ENCODE results near the gene TMEM117.
"Not testable (repeated sequence)": the region's sequence is repeated elsewhere in the genome, so short reads cannot be mapped to it uniquely, and the experiment has no call there.

Gene TMEM117

DNA sequence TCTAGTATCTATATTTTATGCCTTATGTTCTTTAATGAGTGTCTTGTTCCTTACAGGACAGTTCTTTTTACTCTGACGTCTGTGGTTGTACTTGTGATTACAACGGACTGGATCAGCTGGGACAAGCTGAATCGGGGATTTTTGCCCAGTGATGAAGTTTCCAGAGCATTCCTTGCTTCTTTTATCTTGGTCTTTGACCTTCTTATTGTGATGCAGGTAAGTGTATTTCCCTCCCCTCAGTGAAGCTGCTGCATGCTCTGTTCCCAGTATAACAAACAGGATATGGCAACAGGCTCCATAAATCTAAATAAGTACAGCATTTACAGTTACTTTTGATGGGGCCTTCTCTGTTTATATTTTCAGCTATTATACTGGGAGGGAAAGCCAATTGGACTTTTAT is 463.6 kb downstream of the TMEM117 start:
- DNase-seq (ENCODE audit: low spot score) = no peak

DNA sequence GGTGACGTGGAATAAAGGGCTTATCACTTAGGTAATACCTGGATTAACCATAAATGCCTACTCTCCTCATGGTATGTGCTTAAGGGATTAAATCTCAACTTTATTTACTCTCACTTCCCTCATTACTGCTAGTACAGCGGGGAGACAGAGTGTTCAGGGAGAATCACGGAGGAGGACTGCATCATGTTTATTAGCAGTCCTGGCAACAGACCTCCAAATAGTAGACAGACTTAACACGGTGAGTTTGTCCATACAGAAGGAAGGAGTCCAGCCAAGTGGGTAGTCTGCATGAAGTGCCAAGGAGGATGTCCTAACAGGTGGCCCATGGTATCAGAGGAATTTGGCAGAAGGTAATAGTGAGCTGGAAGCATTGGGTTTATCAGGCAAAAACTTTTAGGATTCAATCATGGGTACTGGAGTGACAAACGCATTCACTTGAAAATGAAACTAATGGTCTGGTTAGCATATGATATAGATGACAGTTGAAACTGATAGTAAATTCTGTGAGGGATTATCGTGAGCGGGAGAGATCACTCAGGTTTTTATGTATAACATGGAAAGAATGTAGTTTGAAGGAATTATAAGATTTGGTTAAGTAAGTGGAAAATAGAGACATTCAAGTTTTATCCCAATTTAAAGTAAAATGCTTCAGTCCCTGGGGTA is 471.8 kb downstream of the TMEM117 start:
- DNase-seq (ENCODE audit: low spot score) = no peak

DNA sequence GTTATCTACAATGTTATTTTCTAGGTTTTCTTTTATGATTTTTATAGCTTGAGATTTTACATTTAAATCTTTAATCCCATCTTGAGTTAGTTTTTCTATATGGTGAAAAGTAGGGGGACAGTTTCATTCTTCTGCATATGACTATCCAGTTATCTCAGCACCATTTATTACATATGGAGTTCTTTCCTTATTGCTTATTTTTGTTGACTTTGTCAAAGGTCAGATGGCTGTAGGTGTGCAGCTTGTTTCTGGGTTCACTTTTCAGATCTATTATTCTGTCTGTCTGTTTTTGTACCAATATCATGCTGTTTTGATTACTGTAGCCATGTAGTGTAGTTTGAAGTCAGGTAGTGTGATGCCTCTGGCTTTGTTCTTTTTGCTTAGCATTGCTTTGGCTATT is 477.3 kb downstream of the TMEM117 start:
- no peak for DNase-seq (ENCODE audit: low spot score)

DNA sequence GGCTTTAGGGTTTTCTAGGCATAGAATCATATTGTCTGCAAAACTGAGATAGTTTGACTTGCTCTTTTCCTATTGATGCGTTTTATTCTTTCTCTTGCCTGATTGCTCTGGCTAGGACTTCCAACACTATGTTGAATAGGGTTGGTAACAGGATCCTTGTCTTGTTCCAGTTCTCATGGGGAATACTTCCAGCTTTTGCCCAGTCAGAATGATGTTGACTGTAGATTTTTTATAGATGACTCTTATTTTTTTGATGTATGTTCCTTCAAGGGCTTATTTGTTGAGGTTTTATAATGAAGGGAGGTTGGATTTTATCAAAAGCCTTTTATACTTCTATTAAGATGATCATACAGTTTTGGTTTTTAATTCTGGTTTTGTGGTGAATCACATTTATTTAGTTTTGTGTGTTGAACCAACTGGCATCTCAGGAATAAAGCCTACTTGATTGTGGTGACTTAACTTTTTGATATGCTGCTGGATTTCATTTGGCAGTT is 478.2 kb downstream of the TMEM117 start:
- DNase-seq (ENCODE audit: low spot score) = no peak

DNA sequence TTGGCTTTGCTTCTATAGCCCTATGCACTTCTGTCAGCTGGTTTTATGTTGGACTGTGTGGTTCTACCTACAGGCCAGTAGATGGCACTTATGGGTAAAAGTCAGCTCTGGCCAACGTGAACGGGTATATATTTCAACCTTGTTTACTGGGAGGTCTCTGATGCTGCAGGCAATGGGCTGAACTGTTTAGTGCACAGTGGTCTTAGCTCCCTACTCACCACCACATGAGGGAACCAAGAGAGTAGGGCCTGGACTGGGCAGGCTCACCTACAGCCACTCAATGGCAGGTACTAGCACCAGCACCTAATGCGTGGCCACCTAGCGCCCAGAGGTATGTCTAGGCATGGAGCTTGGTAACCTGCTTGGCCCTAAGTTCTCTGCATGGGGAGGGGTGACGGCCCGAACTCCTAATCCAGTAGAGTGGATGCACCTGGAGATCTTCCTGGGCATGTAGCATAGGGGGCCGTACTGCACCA is 481.8 kb downstream of the TMEM117 start:
- peak; percentile 61 for DNase-seq (ENCODE audit: low spot score)

DNA sequence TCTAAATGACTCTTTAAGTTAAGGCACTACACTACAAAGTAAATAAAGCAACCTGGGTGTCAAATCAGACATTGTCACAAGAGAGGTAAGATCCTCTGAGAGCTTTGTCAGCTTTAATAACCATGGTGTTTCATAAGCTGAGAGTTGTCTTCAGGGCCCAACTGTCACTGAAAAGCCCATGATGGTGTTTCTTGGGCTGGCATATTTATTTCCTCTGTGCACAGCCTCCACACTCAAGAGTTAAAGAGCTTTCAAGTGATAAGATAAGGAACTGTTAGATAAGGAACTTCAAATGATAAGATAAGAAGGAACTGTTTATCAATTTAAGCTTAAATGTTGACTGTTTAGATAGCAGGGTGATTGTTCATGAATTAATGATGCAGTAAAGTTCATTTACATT is 495.4 kb downstream of the TMEM117 start:
- no peak for DNase-seq (ENCODE audit: low spot score)

DNA sequence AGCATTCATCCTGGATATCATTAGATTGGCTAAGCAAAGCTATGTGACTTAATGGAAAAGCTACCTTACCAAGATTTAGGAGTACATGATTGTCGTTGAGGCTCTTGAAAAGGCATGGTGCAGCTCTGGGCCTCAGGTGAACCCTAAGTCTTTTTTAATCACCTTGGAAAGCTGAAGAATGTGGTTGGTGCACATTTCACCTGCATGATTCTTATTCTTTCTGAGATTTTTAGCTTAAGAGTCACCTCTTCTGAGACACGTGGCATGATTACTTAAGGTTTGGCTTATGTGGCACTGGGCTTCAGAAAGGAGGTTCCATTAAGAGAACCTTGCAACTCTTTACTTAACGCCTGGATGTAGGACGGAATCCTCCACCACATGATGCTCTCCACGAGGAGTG is 498.5 kb downstream of the TMEM117 start:
- no peak for DNase-seq (ENCODE audit: low spot score)

DNA sequence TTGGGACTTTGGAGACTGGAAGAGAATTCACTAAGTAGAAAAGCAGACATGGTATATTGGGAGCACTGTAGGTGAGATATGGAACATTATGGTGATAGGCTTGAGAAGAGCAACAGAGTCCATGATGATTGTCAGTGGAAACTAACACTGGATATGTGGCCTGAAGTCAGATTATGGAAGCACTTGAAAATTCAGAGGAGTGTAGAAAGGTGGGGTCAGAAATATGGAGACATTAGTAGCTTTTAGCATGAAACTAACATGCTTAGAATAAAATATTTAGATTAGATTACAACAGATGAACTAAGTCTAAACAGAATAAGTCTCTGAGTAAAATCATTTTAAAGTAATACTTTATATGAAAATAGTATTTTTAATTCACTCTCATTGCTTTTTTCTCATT is 499.1 kb downstream of the TMEM117 start:
- no peak for DNase-seq (ENCODE audit: low spot score)

DNA sequence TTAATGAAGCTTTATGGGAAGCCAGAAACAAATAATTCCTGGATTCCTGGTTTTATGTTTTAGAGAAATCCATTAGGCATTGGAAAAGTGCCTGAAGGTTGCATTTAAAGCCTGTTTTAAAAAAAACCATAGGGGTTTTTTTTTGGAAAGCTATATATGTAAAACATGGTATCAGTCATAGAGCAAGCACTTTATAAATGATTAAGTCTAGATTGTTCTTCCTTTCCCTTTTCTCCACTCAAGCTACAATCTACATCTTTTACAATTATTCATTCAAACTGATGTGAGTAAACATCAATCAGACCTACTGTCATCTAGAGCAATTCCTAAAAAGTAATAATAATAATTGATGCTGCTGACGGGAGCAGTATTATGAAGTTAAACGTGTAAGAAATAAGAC is 500.7 kb downstream of the TMEM117 start:
- DNase-seq (ENCODE audit: low spot score) = no peak

DNA sequence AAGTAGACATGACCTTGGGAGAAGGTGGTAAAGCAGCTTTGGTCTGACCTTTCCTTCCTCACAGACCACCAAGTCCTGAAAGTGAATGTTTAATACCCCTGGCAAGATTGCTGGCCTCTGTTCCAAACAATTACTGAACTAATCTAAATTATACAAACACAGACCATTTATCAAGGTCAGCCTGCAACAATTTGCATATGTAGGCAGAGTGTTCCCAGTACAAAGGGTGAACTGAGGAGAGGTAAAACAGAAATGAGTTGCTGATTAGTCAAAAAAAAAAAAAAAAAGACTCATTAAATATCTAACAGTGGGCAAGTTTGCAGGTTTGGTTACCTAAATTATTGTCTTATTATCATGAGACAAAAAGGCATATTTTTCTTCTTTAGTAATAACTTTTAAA is 506.5 kb downstream of the TMEM117 start:
- no peak for DNase-seq (ENCODE audit: low spot score)

DNA sequence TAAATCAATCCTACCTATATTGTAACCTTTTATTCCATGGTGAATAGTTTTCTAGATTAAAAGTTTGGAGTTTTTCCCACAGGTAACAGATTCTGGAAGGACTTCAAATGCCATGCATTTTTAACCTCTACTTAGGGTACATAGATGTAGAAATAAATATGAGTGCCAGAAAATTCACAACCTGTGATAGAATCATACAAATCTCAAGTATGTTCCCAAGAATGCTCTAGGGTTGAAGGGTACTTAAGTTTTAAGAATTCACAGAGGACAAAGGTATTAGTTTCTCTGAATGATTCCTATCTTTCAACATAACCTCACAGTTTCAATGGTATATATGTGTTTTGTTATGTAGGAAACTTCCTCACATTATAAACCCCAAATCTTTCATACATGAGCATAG is 511.3 kb downstream of the TMEM117 start:
- no peak for DNase-seq (ENCODE audit: low spot score)

DNA sequence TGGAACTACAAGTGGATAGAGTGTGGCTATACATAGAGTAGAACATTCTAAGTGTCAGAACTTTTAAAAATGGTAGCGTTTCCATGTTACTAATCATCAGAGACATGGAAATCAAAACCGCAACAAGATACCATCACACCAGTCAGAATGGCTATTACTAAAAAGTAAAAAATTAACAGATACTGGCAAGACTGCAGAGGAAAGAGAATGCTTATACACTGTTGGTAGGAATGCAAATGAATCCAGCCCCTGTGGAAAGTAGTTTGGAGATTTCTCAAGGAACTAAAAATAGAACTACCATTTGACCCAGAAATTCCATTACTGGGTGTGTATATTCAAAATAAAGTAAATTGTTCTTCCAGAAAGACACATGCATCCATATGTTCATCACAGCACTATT is 521.6 kb downstream of the TMEM117 start:
- no peak for DNase-seq (ENCODE audit: low spot score)

DNA sequence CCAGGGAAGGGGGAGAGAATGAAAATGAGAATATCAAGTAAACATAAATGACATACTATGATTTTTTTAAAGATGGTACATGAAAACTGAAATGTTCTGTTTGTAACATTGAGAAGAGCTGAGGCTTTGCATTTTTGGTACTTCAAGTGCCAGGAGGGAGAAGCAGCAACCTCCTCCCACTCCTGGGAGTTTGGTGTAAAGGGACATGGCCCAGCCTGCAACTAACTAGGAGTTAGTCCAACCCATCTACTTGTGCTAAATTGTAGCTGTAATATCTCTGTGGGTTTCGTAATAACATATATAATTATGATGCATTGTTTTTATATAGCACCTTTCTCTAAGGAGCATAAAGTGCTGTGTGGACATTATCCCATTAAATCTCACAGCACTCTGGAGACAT is 522.8 kb downstream of the TMEM117 start:
- no peak for DNase-seq (ENCODE audit: low spot score)

DNA sequence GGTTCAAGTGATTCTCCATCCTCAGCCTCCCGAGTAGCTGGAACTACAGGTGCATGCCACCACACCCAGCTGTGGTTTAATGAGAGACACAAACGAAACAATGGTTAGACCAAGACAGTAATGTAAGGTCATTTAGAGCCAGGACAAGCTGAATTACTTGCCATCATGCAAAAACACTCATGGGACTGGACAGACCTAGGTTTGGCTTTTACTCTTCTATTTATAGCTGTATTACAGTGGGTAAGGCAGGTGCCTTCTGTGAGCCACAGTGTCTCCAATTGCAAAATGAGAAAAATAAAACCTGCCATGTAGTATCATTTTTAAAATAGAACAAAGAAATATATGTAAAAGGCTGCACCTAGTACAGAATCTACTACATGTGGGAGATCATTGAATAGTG is 527.1 kb downstream of the TMEM117 start:
- DNase-seq (ENCODE audit: low spot score) = no peak

DNA sequence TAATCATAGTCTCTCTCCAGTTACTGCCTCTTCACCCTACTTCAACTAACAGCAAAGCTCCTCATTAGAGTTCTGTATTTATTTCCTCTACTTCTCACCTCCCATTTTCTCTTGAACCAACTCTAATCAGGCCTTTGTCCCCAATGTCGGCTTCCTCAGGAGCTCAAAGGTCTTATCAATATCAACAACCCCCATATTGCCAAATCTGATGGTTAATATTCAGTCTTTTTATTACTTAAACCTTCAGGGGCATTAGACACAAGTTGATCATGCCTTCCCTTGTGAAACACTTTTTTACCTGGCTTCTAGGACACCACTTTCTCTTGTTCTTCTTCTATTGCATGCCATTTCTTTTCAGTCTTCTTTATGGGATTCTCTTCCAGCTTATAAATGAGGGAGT is 531.3 kb downstream of the TMEM117 start:
- no peak for DNase-seq (ENCODE audit: low spot score)

DNA sequence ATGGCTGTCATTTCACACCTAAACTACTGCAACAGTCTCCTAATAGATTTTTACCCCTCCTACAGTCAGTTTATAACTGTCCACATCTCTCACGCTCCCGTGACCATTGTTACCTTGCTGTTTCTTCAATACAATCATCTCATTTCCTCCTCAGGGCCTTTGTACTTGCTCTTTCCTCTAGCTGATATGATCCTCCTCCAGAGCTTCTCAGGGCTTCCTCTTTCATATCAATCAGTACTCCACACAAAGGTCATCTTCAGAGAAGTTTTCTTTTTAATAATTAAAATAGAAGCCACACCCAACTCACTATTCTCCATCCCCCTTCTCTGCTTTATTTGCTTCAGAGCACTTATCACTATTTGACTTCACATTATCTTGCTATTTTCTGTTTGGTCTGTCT is 532.0 kb downstream of the TMEM117 start:
- no peak for DNase-seq (ENCODE audit: low spot score)

DNA sequence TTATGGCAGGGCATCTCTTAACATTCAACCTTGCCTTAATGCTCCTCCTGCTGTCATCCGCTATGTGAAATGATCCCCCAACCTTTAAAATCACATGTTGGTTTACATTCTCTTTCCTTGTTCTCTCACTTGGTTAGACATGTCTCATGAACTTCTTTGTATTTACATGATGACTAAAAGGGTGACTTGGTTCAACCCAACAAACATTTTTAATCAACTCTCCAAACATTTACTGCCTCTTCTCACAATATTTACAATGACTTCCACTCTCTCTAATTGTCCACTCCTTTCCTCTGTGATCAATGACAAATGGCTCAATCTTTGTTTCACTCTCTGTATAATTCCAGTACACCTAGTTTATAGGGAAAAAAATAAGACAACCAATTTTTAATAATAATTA is 534.1 kb downstream of the TMEM117 start:
- no peak for DNase-seq (ENCODE audit: low spot score)

DNA sequence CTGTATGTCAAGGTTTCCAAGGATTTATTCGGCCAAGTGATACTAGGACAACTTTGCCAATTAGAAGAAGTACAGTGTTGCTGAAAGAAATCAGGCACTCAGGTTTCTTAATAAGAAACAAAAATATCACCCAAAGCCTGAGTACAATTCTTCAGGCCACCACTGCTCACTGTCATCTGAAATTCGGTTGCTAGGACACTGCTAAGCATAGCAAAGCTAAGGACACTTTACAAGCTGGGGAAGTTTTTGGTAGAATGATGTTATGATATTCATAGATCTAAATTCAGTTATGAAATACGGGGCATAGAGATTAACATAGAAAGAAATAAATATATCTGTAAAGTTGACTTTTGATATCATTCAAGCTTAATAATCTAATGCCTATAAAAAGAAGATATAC is 535.1 kb downstream of the TMEM117 start:
- no peak for DNase-seq (ENCODE audit: low spot score)

DNA sequence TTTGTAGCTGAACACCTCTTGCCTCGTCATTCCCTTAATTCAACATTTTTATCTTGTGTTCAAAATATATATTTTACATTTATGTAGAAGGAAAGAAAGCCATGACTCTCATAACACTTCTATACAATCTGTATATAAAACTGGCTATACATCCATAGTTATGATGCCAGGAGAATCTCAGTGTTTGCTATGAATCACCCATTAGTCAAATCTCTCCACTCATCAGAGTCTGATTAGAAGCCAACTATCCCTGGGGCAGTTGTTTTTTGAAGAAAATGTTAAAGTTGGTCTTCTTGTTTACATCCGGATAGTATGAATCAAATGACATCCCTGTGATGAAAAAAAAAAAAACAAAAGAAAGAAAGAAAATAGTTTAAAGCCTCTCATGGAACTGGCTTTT is 536.4 kb downstream of the TMEM117 start:
- DNase-seq (ENCODE audit: low spot score) = no peak

DNA sequence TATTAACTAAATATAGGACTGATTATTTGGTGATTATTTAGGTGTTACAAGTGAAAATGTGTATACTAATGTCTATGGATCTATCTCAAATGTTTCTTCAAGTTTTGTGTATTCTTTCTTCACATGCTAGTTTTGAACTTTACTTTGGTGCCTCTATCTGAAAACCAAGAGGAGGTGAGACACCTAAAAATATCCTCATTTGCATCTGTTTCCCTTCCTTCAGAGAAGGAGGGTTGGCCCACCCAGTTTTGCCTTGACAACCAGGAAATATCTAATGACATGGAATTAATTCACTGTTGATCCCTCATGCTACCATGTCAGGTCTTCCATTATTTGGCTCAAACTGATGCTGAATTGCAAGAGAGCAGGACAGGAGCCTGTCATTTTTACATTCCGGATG is 539.8 kb downstream of the TMEM117 start:
- no peak for DNase-seq (ENCODE audit: low spot score)

DNA sequence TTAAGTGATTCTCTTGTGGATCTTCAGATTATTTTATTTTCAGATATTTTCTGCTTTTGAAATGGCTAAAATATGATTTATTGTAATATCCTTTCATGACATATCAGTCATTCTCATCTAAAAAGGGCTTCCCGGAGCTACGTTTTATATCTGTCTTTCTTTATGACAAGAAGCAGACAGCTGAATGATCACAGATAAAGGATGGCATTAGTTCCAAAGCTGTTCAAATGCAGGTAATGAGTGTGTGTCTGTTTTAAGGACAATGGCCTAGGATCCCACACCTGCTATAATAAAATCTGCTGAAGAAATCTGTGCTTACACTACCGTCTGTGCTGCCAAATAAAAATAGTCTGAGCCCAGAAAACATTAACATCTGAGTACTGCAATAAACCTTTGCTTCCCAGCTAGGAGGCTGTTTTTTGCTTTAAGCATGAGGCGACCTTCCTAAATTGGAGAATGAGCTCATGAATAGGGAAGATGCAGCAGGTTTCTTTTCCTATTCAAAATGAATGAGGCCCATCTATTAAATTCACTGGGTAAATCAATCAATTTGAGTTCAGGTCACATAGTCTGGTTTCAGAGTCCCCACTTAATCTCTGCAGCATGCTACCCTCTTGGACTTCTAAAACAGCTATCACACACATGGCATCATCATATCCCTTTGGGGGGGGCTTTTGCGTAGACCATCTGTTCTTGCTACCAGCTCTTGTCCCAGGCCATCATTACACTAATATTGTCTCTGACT is 541.7 kb downstream of the TMEM117 start:
- DNase-seq (ENCODE audit: low spot score) = no peak

DNA sequence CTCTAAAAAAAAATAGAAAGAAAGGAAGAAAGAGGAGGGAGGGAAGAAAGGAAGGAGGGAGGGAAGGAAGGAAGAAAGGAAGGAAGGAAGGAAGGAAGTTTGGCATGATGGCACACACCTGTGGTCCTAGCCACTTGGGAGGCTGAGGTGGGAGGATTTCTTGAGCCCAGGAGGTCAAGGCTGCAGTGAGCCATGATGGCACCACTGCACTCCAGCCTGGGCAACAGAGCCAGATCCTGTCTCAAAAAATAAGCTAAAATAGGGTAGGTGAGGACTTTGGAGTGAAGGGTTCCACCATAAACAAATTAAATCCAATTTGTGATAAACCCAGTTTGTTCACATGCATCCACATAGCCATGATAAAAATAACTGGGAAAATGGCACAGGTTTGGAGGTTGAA is 543.2 kb downstream of the TMEM117 start:
- DNase-seq (ENCODE audit: low spot score) = not testable (repeated sequence)

DNA sequence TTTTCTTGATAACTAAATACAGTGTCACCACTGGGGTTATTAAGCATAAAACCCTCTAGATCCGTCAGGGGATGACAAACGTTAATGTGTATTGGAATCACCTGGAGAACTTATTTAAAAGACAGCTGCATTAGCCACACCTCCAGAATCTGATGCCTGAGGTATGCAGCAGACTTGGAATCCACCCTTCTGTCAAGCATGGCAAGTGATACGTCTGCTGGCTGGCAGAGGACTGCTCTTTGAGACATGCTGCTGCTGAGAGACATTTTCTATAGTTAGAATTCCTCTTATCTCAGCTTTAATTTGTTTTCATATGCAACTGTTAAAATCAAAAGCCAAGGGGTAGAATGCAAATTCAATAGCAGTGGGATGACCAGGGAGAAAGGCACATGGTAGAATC is 544.0 kb downstream of the TMEM117 start:
- DNase-seq (ENCODE audit: low spot score) = no peak

DNA sequence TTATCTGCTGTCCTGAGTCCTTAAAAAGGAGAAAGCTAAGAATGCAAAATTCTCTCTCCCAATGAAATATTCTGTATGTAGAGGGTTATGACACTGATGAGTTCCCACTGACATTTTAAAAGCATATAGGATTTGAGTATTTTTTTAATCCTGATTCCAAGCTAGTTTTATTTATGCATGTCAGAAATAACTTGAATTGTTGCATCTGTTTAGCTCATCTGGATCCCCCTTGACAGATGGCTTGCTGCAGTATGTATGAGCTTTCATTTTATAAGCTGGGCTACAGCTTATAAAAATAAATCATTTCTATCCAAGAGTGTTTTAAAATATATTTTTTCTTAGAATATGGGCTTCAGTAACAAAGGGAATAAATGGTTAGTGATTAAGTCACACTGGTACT is 545.0 kb downstream of the TMEM117 start:
- no peak for DNase-seq (ENCODE audit: low spot score)
